Effector memory CD8-positive, alpha-beta T cell (primary cell): ENCODE measurements around the gene RXFP4.
A peak's percentile ranks its signal among the peaks of the same experiment; 100 is the strongest.

Source experiments
- ATAC-seq: fragments of 150-1000 bp; cut with Tn5 transposase; replicated peaks from 2 replicates; pipeline ENCODE4 v1.10.0; 2021; ENCODE audit warnings: mild to moderate bottlenecking, moderate library complexity
- DNase-seq, 3 experiments: peaks; one replicate each; pipeline ENCODE4 v3.0.0; 2021
- H3K27ac Mint-ChIP-seq, 2 donors: one replicate each; pipeline ENCODE4 v1.8.0; 2022; ENCODE audit warnings: mild to moderate bottlenecking in 2 of 2, mixed read lengths in 2 of 2, moderate library complexity in 2 of 2
- H3K27me3 Mint-ChIP-seq, 2 donors: one replicate each; pipeline ENCODE4 v1.8.0; 2022; ENCODE audit warnings: mixed read lengths in 2 of 2
- H3K36me3 Mint-ChIP-seq: one replicate; pipeline ENCODE4 v1.8.0; 2022; ENCODE audit warnings: mild to moderate bottlenecking, moderate library complexity, mixed read lengths; ENCODE audit not compliant: insufficient read depth
- H3K4me1 Mint-ChIP-seq, 2 donors: one replicate each; pipeline ENCODE4 v1.8.0; 2022; ENCODE audit warnings: low read depth in 2 of 2, mixed read lengths in 2 of 2
- H3K4me3 Mint-ChIP-seq, 2 donors: one replicate each; pipeline ENCODE4 v1.8.0; 2022; ENCODE audit warnings: mild to moderate bottlenecking in 2 of 2, mixed read lengths in 2 of 2, moderate library complexity in 2 of 2
- H3K9me3 Mint-ChIP-seq, 2 donors: one replicate each; pipeline ENCODE4 v1.8.0; 2022; ENCODE audit warnings: mixed read lengths in 2 of 2

The RXFP4 gene

DNA sequence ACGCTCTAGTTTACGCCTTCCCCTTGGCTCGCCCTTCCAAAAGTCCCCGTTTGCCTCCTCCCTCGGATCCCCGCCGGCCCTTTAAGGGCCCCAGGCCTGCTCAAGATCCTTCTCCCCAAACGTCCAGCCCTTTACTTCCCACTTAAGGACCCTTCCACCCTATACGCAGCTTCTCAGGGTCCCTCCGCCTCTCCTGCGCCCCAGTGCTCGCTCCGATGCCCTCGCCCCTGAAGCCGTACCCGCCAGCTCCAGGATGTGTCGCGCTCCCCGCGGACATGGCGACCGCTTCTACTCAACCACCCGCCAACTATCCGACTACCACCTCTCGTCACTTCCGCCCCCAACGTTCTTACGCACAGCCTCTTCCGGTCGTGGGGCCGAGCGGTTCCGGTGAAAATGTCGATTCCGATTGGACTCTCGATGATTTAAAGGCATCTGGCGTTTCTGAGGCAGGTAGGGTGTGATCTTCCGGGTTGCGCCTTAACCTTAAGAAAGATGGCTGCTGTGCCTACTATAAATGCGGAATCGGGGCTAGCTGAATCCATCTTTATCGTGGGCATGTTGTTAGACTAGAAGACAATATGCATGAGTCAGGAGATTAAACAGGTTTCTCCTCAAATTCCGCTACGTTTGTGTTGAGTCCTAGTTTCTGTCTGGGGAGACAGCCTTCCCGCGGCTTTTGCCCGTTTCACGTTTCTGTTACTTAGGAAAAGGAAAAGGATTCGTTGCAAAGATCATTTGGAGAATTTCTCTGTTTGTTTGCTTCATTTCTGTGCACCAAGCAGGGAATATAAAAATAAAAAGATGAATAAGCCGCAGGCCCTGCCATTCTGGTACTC is 7.1 kb upstream of the RXFP4 start, which contains the start of gene KHDC4:
KHDC4 (minus strand) TSS at position 317 of the 839 bp plus-strand sequence; CDS start at position 277, 40 bp downstream.
- H3K4me1 Mint-ChIP-seq: peaks cover 6 to 33% of the 10 kb centered on the region in 2 donors
- peaks cover 34% of the 10 kb centered on the region for H3K36me3 Mint-ChIP-seq
- no peaks in the 10 kb centered on the region for H3K27me3 Mint-ChIP-seq
- ATAC-seq (peak; percentile 91), DNase-seq (peak; percentile 91 to 93 (median 92))
- no peaks in the 10 kb centered on the region for H3K9me3 Mint-ChIP-seq
- no peak within 1 kb of the TSS for H3K27ac Mint-ChIP-seq
- peak within 1 kb of the TSS in 1 of 2 donors; percentile 43 for H3K4me3 Mint-ChIP-seq

GRCh38 chr1:155934936-155935590 is 6.4 kb upstream of the RXFP4 start:
- Mint-ChIP-seq H3K4me3 (peak overlapping the region in 1 of 2 donors; percentile 43), H3K27me3 (no peaks in the 10 kb centered on the region), H3K4me1 (peaks cover 6 to 30% of the 10 kb centered on the region in 2 donors), H3K36me3 (peaks cover 30% of the 10 kb centered on the region), H3K27ac (no peak overlapping the region), H3K9me3 (no peaks in the 10 kb centered on the region)
- ATAC-seq (no peak), DNase-seq (no peak)

DNA sequence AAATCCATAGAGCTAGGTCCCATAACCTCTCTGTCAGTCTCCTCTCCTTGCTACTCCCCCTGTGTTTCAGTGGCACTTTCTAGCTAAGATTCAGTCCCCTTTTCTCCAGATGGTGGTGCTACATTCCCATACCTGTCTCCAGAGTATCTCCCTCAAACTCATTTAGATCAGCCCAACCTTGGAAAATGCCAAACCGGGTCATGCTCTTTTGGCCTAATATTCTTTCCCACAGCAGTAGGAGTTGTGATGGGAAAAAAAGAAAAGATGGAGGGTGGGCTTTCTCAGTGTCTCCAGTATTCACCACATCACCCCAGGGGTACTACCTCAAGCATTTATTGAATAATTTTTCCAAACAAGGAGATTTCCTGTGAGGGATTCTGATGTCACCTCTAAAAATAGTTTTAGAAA is 3.2 kb upstream of the RXFP4 start:
- Mint-ChIP-seq H3K27me3 (no peaks in the 10 kb centered on the region), H3K4me3 (no peak overlapping the region), H3K9me3 (no peaks in the 10 kb centered on the region), H3K36me3 (peaks cover 8% of the 10 kb centered on the region), H3K27ac (peak overlapping the region in 1 of 2 donors; percentile 13), H3K4me1 (peaks cover 15 to 20% of the 10 kb centered on the region in 2 donors)
- ATAC-seq (no peak), DNase-seq (peak in 2 of 3 experiments; percentile 19 to 29)

- H3K4me1 Mint-ChIP-seq: peaks cover 21 to 26% of the 10 kb centered on the region in 2 donors
- no peaks in the 10 kb centered on the region for H3K27me3 Mint-ChIP-seq
- H3K9me3 Mint-ChIP-seq: no peaks in the 10 kb centered on the region
- H3K27ac Mint-ChIP-seq: peak overlapping the region; percentile 61 to 85
- no peak for ATAC-seq
- peaks cover 7% of the 10 kb centered on the region for H3K36me3 Mint-ChIP-seq
- no peak for DNase-seq
- no peak overlapping the region for H3K4me3 Mint-ChIP-seq
These were observed 901 bp upstream of the RXFP4 start for GRCh38 chr1:155940482-155940992.

GRCh38 chr1:155941845-155942531 is 550 bp downstream of the RXFP4 start:
- Mint-ChIP-seq H3K4me3 (no peak overlapping the region), H3K9me3 (no peaks in the 10 kb centered on the region), H3K4me1 (peaks cover 35 to 39% of the 10 kb centered on the region in 2 donors)

DNA sequence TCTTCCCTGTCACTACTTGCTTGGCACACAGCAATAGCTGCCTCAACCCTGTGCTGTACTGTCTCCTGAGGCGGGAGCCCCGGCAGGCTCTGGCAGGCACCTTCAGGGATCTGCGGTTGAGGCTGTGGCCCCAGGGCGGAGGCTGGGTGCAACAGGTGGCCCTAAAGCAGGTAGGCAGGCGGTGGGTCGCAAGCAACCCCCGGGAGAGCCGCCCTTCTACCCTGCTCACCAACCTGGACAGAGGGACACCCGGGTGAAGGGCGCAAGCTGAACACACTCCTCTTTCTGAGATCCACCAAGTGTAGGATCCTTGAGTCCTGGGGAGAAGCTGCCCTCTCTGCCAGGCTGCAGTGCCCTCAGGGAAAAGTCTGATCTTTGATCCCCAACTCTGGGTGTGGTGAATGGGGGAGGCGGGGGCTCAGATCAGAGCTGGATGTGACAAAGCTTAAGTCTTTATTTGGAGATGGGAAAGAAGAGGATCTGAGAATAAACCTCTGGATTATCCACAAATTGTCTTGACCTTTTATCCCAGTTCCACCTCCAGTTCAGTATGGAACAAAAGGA is 1.2 kb downstream of the RXFP4 start:
- no peaks in the 10 kb centered on the region for H3K9me3 Mint-ChIP-seq
- H3K27me3 Mint-ChIP-seq: no peaks in the 10 kb centered on the region
- ATAC-seq (no peak), DNase-seq (no peak)
- no peak overlapping the region for H3K4me3 Mint-ChIP-seq
- peaks cover 24% of the 10 kb centered on the region for H3K36me3 Mint-ChIP-seq
- H3K27ac Mint-ChIP-seq: peak overlapping the region in 1 of 2 donors; percentile 85
- peaks cover 38 to 43% of the 10 kb centered on the region in 2 donors for H3K4me1 Mint-ChIP-seq

More at GRCh38 chr1:155941845-155942531, 550 bp downstream of the RXFP4 start:
- DNase-seq: no peak
- Mint-ChIP-seq H3K27me3 (no peaks in the 10 kb centered on the region), H3K27ac (peak overlapping the region; percentile 52 to 85), H3K36me3 (peaks cover 17% of the 10 kb centered on the region)
- no peak for ATAC-seq

DNA sequence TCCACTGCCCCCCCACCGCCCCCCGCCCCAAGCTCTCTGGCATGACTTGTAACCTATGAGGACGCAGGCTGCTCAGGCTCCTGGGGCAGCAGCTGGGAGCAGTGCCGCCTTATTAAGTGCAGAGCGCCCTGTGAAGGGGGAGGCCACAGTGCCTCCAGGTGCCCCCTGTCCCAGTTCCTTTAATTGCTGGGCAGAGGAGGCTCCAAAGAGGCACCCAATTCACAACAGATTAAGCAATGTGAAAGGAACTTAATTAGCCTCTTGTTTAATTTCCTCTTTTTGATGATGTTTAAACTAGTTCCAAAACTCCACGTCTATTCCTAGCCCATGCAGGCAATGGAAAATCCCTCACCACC is 3.0 kb downstream of the RXFP4 start:
- Mint-ChIP-seq H3K9me3 (no peaks in the 10 kb centered on the region), H3K27me3 (no peaks in the 10 kb centered on the region), H3K27ac (peak overlapping the region; percentile 87 to 94), H3K36me3 (peaks cover 41% of the 10 kb centered on the region), H3K4me3 (peak overlapping the region in 1 of 2 donors; percentile 17), H3K4me1 (peaks cover 33 to 43% of the 10 kb centered on the region in 2 donors)
- DNase-seq: no peak
- no peak for ATAC-seq

GRCh38 chr1:155946633-155947219 is 5.3 kb downstream of the RXFP4 start:
- no peaks in the 10 kb centered on the region for H3K27me3 Mint-ChIP-seq
- peaks cover 22 to 29% of the 10 kb centered on the region in 2 donors for H3K4me1 Mint-ChIP-seq
- ATAC-seq: peak; percentile 14
- H3K36me3 Mint-ChIP-seq: peaks cover 62% of the 10 kb centered on the region
- H3K4me3 Mint-ChIP-seq: peak overlapping the region; percentile 56 to 61
- no peak for DNase-seq
- H3K9me3 Mint-ChIP-seq: no peaks in the 10 kb centered on the region
- peak overlapping the region; percentile 94 for H3K27ac Mint-ChIP-seq

DNA sequence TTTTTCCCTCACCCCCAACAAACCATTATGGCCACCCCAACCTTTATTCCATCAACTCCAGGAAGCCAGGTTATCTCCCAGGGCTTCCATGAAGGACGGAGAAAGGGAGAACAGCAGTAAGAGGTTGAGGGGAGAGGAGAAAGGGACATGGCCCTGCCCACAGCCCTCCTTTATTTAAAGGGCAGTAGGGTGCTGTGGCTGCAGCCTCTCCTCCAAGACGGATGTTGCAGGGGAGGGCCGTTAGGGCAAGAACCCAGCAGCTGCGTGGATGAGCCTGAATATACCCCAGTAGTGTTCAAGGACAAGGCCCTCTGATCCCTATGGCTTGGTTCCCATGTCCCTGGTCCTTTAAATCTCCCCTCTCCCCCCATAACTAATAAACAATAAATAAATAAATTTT is 5.9 kb downstream of the RXFP4 start:
- peak overlapping the region in 1 of 2 donors; percentile 61 for H3K4me3 Mint-ChIP-seq
- H3K9me3 Mint-ChIP-seq: no peaks in the 10 kb centered on the region
- DNase-seq (no peak), ATAC-seq (no peak)
- H3K27ac Mint-ChIP-seq: peak overlapping the region; percentile 94
- H3K4me1 Mint-ChIP-seq: peaks cover 22 to 24% of the 10 kb centered on the region in 2 donors
- no peaks in the 10 kb centered on the region for H3K27me3 Mint-ChIP-seq
- H3K36me3 Mint-ChIP-seq: peaks cover 68% of the 10 kb centered on the region

DNA sequence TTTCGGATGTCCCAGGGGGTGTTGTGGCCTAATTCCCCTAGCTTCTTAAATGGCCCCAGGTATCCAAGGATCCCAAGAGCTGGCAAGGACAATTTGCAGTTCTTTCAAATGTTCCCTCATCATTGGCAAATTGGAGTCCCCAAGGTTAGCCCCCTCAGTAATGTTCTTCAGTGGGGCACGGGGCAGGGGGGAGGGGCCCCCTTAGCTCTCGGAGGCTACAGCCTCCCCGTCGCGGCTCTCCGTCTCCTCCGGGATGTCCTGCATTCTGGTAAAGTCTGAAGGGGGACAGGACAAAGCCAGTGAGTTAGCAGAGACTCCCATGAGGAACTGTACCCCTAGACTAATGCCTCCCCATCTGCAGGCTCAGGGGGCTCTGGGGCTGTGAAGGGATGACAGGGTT is 6.3 kb downstream of the RXFP4 start:
- Mint-ChIP-seq H3K27ac (peak overlapping the region in 1 of 2 donors; percentile 77), H3K36me3 (peaks cover 67% of the 10 kb centered on the region), H3K27me3 (no peaks in the 10 kb centered on the region), H3K4me3 (no peak overlapping the region), H3K9me3 (no peaks in the 10 kb centered on the region), H3K4me1 (peaks cover 22 to 23% of the 10 kb centered on the region in 2 donors)
- DNase-seq: no peak
- no peak for ATAC-seq

GRCh38 chr1:155950829-155951228 is 9.4 kb downstream of the RXFP4 start:
- peaks cover 14 to 15% of the 10 kb centered on the region in 2 donors for H3K4me1 Mint-ChIP-seq
- ATAC-seq (no peak), DNase-seq (no peak)
- no peaks in the 10 kb centered on the region for H3K9me3 Mint-ChIP-seq
- H3K27ac Mint-ChIP-seq: no peak overlapping the region
- no peaks in the 10 kb centered on the region for H3K27me3 Mint-ChIP-seq
- H3K36me3 Mint-ChIP-seq: peaks cover 95% of the 10 kb centered on the region
- H3K4me3 Mint-ChIP-seq: no peak overlapping the region

DNA sequence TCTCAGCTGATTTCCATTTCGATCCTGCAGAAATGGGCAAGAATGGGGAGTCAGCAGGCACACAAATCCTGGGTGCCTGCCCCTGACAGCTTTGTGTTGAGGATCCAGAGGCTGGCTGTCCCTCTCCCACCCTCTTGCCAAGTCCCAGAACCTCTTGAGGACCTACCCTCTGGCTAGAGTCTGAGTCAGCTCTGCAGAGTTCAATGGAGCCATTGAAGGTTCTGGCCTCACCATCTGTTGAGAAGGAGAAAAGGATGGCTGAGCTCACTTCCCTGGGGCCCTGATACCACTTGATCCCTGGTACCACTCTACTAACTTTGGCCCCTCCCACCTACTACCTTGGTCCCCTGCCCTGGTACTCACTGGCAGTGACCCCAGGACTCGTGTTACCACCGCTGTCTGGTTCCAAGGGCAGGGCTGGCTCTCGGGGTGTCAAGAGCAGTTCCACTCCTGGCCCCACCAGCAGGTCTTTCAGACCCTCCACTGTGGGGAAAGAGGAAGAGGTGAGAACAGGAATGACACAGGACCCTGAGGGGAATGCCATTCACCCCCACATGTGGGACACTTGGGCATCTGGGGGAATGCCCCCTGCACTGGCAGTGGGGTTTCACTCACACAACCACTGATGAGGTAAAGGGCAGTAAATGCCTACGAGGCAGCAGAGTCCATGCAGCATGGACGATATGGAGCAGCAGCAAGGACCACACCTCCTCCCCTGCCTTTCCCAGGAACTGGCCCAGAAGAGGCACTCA is 10.5 kb downstream of the RXFP4 start:
- peak overlapping the region; percentile 44 to 82 for H3K27ac Mint-ChIP-seq
- no peaks in the 10 kb centered on the region for H3K27me3 Mint-ChIP-seq
- ATAC-seq: no peak
- peaks cover 97% of the 10 kb centered on the region for H3K36me3 Mint-ChIP-seq
- peaks cover 3 to 4% of the 10 kb centered on the region in 2 donors for H3K4me1 Mint-ChIP-seq
- H3K4me3 Mint-ChIP-seq: no peak overlapping the region
- H3K9me3 Mint-ChIP-seq: no peaks in the 10 kb centered on the region
- DNase-seq: no peak
